GM13977 (cell line): Measurements from ENCODE around the gene PTK6.
A peak's percentile ranks its signal among the peaks of the same experiment; 100 is the strongest.
"Not testable (repeated sequence)": the region's sequence is repeated elsewhere in the genome, so short reads cannot be mapped to it uniquely, and the experiment has no call there.

Experiments used
- DNase-seq: peaks from one replicate; pipeline ENCODE4 v3.0.0; 2012; ENCODE audit warnings: low spot score
- in situ Hi-C: fragments of 300-500 bp; cut with MboI; formaldehyde crosslinking; loops from one replicate; pipeline ENCODE4 v1.12.0; 2022; ENCODE audit warnings: low sequenced_read_pairs, low pct_unique_long_range_greater_than_20kb, mixed read lengths, inconsistent platforms; ENCODE audit not compliant: unreplicated experiment
- TF ChIP-seq, protein P1 (sequence below): IDR thresholded peaks from 2 replicates; pipeline ENCODE4 v1.5.1; 2012; ENCODE audit warnings: mild to moderate bottlenecking, control low read depth; ENCODE audit not compliant: insufficient read depth; ENCODE audit errors: extremely low read depth, missing control alignments

The PTK6 gene

DNA sequence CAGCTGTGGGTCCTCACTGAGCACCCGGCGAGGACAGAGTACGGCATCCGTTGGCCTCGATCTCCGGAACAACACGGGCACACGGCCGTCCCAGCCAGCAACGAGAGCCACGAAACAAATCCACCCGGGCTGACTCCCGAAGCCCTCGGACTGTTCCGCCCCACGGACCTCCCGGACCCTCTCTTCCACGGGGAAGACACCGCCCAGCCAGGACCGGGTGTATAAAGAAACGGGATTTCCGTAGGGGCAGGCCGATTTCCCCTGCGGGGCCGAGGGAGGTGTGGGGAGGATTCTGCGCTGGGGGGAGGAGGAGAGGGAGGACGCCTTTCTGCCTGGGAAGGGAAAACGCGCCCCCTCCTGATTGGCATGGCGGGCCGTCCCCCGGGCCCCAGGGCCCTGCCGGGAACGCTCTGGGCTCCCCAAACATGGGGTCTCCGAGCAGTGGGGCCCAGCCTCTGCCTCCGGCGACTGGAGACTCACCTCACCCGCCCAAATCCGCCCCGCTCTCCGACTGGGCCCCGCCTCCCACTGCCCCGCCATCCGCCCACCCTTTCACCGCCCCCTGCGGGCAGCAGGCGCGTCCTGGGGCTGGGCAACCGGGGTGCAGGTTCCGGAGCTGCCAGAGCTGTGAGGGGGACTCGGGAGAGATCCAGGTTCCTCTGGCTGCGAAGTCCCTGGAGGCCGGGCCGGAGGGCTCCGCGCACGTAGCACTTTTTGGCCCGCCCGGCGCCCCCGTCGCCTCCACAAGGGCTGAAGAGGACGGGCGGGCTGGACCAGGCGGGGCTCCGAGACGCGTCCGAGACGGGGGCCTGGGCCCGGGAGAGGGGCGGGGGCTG lies 17.3 kb downstream of the PTK6 start:
- in situ Hi-C loops, result no loop called here
- DNase-seq, result peak; percentile 84
- TF ChIP-seq, protein P1, sequence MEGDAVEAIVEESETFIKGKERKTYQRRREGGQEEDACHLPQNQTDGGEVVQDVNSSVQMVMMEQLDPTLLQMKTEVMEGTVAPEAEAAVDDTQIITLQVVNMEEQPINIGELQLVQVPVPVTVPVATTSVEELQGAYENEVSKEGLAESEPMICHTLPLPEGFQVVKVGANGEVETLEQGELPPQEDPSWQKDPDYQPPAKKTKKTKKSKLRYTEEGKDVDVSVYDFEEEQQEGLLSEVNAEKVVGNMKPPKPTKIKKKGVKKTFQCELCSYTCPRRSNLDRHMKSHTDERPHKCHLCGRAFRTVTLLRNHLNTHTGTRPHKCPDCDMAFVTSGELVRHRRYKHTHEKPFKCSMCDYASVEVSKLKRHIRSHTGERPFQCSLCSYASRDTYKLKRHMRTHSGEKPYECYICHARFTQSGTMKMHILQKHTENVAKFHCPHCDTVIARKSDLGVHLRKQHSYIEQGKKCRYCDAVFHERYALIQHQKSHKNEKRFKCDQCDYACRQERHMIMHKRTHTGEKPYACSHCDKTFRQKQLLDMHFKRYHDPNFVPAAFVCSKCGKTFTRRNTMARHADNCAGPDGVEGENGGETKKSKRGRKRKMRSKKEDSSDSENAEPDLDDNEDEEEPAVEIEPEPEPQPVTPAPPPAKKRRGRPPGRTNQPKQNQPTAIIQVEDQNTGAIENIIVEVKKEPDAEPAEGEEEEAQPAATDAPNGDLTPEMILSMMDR, result peak; percentile 7

DNA sequence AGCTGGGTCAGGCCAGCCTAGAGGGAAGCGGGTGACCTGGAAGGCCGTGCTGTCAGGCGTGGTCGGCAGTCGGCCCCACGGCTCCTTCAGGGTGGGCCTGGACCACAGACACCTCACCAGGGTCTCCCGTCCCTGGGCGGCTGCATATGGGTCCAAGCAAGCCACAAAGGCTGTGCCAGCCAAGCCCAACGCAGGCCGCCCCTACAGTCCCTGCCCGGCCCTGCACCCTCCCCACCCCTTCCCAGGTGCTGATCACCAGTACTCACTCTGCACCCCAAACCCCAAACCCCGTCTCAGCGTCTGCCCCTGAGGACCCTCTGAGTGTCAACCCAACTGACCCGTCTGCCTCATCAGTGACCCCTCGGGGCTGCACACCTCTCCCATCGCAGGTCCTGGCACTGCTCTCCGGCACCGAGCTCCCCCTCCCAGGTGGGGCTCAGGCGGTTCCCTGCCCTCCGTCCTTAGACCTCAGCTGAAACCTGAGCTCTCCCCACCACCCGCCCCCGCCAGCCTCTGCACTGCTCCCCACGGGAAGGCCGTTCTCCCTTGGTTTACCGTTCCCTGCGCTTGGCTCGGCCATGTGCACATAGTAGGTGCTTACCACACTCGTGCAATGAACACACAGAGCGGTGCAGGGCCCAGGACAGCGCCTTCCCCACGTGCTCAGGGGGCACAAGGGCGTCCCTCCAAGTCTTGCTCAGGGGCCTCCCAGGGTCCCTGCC lies 18.1 kb downstream of the PTK6 start:
- TF ChIP-seq, protein P1, result no peak
- in situ Hi-C loops, result no loop called here
- DNase-seq, result no peak

DNA sequence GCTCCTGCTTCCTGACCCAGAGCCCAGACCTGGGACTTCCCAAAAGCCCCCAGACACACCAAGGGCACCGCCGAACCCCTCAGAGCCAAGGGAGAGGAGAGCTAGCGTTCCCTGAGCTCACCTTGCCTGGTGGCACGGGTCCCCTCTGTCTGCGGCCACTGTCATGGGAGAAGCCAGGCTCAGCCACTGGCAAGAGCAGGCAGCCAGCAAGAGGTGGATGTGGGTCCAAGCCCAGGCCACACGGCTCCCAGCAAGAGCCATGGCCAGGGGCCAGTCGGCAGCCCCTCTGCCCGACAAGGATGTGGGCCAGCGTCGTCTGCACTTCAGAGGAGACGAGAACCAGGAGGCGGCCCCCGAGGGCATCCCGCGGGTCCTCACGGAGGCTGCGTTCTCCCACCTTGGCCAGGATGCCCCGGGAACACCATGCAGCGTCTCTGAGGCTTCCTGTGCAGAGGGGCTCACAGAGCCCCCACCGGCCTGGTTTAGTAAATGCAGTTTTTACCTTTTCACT lies 18.8 kb downstream of the PTK6 start:
- in situ Hi-C loops, result no loop called here
- TF ChIP-seq, protein P1, result no peak
- DNase-seq, result no peak

DNA sequence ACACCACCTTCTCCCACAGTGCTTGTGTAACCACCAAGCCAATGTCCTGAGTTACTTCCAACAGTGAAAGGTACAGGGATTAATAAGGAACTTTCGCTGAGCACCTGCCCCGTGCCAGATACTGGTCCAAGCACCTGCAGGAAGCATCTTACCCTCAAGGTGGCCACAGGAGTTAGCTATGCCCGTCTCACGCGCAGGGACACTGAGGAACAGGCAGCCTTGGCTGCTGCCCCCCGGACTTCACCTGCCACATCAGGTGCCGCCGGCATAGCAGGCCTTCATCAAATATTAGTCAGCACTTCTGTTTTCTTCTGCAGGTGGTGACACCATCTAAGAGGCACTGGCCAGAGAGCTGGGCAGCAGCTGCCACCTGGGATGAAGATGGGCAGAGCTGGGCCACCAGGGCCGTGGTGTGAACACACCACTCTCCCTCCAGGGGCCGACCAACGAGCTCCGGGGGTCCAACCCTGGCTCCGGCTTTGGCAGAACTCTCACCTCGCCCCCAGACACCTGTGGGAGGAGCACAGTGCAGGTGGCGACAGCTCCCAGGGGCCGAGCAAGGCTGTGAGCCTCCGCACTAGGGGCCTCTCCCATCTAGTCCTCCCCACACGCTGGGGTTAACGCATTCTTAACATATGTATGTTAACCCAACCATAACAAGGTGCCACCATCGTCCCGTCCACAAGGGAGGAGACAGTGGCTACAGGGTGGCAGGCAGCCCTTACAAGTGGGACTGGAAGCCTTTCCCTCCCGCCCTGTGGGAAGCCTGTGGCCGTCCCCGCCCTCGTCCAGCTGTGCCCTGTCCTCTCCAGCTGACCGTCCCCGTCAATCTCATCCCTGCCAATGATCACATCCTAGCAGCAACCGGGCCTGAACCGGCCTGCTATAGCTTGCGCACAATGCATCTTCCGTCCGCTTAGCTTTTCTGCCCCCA lies 19.5 kb downstream of the PTK6 start:
- no peak for DNase-seq
- in situ Hi-C loops, result no loop called here
- TF ChIP-seq, protein P1, result no peak

DNA sequence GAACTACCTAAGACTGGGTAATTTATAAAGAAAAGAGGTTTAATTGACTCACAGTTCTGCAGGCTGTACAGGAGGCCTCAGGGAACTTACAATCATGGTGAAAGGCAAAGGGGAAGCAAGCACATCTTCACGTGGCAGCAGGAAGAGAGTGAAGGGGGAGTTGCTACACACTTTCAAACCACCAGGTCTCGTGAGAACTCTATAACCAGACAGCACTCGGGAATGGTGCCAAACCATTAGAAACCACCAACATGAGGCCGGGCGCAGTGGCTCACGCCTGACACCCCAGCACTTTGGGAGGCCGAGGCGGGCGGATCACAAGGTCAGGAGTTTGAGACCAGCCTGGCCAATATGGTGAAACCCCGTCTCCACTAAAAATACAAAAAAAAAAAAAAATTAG lies 22.7 kb downstream of the PTK6 start:
- not testable (repeated sequence) for DNase-seq

DNA sequence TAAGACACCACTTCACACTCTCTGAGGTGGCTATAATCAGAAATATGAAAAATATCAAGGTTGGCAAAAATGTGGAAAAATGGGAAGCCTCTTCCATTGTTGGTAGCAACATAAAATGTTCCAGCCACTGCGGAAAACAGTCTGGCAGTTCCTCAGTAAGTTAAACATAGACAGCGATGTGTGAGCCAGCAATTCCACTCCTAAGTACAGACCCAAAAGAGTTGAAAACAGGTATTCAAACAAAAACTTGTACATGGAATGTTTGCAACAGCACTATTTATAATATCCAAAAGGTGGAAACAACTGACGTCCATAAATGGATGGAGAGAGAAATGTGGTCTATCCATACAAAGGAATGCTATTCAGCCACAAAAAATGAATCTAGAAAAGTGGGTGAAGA lies 24.0 kb downstream of the PTK6 start:
- TF ChIP-seq, protein P1, result no peak
- DNase-seq, result no peak
- in situ Hi-C loops, result no loop called here

More for the DNA sequence above, 22.7 kb downstream of the PTK6 start:
- in situ Hi-C loops, result not testable (repeated sequence)
